Endodermal cell (in vitro differentiated cells): ENCODE data around the gene FBXO30. TPM values are rescaled to one million over a fixed set of nuclear protein-coding genes. Genes with fewer than 3 reads are reported as not detected.

Source experiments
- DNase-seq: peaks from one replicate; pipeline ENCODE4 v3.0.0-alpha.2; 2017
- H3K27ac ChIP-seq: 2 replicates; pipeline ENCODE4 v1.5.1; 2013; ENCODE audit warnings: mild to moderate bottlenecking, low read depth, low read length, moderate library complexity
- H3K27me3 ChIP-seq: 2 replicates; pipeline ENCODE4 v1.6.1; 2013; ENCODE audit warnings: mild to moderate bottlenecking, low read length, moderate library complexity; ENCODE audit not compliant: insufficient read depth, control insufficient read depth, poor library complexity, severe bottlenecking
- H3K36me3 ChIP-seq: 2 replicates; pipeline ENCODE4 v1.7.0; 2013; ENCODE audit warnings: mild to moderate bottlenecking, low read length, moderate library complexity; ENCODE audit not compliant: control insufficient read depth, insufficient read depth
- H3K4me1 ChIP-seq: one replicate; pipeline ENCODE4 v1.7.0; 2013; ENCODE audit warnings: low read length; ENCODE audit not compliant: control insufficient read depth, insufficient read depth
- H3K4me3 ChIP-seq: 2 replicates; pipeline ENCODE4 v1.5.1; 2013; ENCODE audit warnings: mild to moderate bottlenecking, low read length, moderate library complexity
- H3K9ac ChIP-seq: 2 replicates; pipeline ENCODE4 v1.6.1; 2013; ENCODE audit warnings: mild to moderate bottlenecking, low read length, moderate library complexity; ENCODE audit not compliant: poor library complexity, severe bottlenecking; ENCODE audit errors: extremely low read depth
- H3K9me3 ChIP-seq: 2 replicates; pipeline ENCODE4 v1.6.1; 2013; ENCODE audit warnings: mild to moderate bottlenecking, low read length, moderate library complexity; ENCODE audit not compliant: control insufficient read depth
- H3K27ac Mint-ChIP-seq: 2 replicates; pipeline ENCODE4 v1.8.0; 2020; ENCODE audit warnings: mixed read lengths
- H3K27me3 Mint-ChIP-seq: 2 replicates; pipeline ENCODE4 v1.8.0; 2021; ENCODE audit warnings: mild to moderate bottlenecking, mixed read lengths; ENCODE audit not compliant: insufficient read depth
- H3K36me3 Mint-ChIP-seq: 2 replicates; pipeline ENCODE4 v1.8.0; 2020; ENCODE audit warnings: low read depth, mixed read lengths
- H3K4me1 Mint-ChIP-seq: 2 replicates; pipeline ENCODE4 v1.8.0; 2020; ENCODE audit warnings: mixed read lengths
- H3K4me3 Mint-ChIP-seq: 2 replicates; pipeline ENCODE4 v1.8.0; 2020; ENCODE audit warnings: mild to moderate bottlenecking, moderate library complexity, mixed read lengths
- H3K9me3 Mint-ChIP-seq: 2 replicates; pipeline ENCODE4 v1.8.0; 2020; ENCODE audit warnings: mild to moderate bottlenecking, mixed read lengths
- WGBS, 2 experiments: methylation state at CpG; one replicate each; pipeline versions ENCODE4 v1.1.5 to v1.1.7; 2013; ENCODE audit warnings: missing lambda C conversion rate in 2 of 2, mixed read lengths in 1 of 2; ENCODE audit not compliant: insufficient coverage in 1 of 2, insufficient read length in 1 of 2; 5-methylcytosine and 5-hydroxymethylcytosine counted together
- total RNA-seq, 2 donors: library from RNA; stranded (reverse); fragmentation: NEBNext Ultra II Directional in 1 of 2; extraction: Animal tissue kit (Norgen Biotek cat#: 25700) in 1 of 2; gene quantifications; 2 replicates in 1 of 2; 3 replicates in 1 of 2; pipeline ENCODE4 v1.2.1, GENCODE V29; 2021
- TF ChIP-seq, protein P1 (sequence below): fragments of 200-600 bp; sonication (generic); conservative IDR thresholded peaks from 2 replicates; pipeline ENCODE4 v1.5.0; 2021; ENCODE audit warnings: antibody characterized with exemption, mild to moderate bottlenecking

The FBXO30 gene
- total RNA-seq, 2 donors from 2014 or later: 17.8 to 17.9 TPM

DNA sequence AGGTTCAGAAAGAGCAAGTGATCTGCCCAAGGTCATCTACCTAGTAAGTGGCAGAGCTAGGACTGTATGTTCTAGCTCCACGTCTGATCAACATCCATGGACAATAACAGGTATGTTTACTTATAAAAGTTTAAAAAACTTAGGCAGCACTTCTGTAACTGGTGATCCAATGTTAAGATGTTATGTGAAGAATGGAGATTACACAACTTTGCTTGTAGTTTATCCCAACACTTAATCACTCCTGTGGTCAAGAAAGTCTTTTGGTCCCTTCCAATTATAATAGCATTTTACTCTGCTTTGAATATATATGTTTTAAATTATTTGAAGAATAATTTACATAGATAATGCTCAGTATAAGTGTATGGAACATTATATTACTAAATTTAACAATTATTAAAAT, 4.8 kb downstream of the FBXO30 start:
- 100% methylated on average over 1 of the region's 1 CpG; no CpG with 5 or more reads in 1 of the 2 experiments for WGBS, 2 experiments
- no peak overlapping the region for H3K4me3 Mint-ChIP-seq
- TF ChIP-seq, protein P1, sequence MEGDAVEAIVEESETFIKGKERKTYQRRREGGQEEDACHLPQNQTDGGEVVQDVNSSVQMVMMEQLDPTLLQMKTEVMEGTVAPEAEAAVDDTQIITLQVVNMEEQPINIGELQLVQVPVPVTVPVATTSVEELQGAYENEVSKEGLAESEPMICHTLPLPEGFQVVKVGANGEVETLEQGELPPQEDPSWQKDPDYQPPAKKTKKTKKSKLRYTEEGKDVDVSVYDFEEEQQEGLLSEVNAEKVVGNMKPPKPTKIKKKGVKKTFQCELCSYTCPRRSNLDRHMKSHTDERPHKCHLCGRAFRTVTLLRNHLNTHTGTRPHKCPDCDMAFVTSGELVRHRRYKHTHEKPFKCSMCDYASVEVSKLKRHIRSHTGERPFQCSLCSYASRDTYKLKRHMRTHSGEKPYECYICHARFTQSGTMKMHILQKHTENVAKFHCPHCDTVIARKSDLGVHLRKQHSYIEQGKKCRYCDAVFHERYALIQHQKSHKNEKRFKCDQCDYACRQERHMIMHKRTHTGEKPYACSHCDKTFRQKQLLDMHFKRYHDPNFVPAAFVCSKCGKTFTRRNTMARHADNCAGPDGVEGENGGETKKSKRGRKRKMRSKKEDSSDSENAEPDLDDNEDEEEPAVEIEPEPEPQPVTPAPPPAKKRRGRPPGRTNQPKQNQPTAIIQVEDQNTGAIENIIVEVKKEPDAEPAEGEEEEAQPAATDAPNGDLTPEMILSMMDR: no peak
- no peaks in the 10 kb centered on the region for H3K27me3 Mint-ChIP-seq
- H3K4me1 Mint-ChIP-seq: peaks cover 17% of the 10 kb centered on the region
- DNase-seq: no peak
- Histone ChIP-seq H3K9ac (no peak overlapping the region), H3K36me3 (peaks cover 21% of the 10 kb centered on the region), H3K4me3 (no peak overlapping the region), H3K27me3 (no peaks in the 10 kb centered on the region), H3K4me1 (peaks cover 8% of the 10 kb centered on the region), H3K9me3 (no peaks in the 10 kb centered on the region), H3K27ac (no peak overlapping the region)
- H3K36me3 Mint-ChIP-seq: peaks cover 20% of the 10 kb centered on the region
- H3K27ac Mint-ChIP-seq: no peak overlapping the region
- H3K9me3 Mint-ChIP-seq: no peaks in the 10 kb centered on the region

DNA sequence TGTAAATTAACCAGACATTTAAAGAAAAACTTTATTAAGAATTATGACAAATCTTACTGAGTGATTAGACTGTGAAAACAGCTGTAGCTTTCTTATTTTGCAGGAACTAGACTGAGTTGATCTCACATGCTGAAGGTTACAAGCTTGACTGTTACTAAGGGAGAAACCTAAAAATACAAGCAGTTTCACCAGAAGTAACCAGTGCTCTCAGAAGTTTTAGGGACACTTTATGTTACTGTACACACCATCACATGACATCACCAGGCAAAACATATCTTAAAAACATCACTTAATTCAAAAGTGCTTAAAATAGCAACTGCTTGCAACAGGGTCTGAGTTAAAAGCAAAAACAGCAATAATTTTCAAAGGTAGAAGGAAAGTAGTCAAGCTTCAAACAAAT, 5.4 kb downstream of the FBXO30 start:
- Mint-ChIP-seq H3K4me1 (peaks cover 17% of the 10 kb centered on the region), H3K4me3 (no peak overlapping the region), H3K9me3 (no peaks in the 10 kb centered on the region), H3K27me3 (no peaks in the 10 kb centered on the region), H3K27ac (no peak overlapping the region), H3K36me3 (peaks cover 26% of the 10 kb centered on the region)
- no peak overlapping the region for H3K4me3 ChIP-seq
- H3K27ac ChIP-seq: no peak overlapping the region
- no peak overlapping the region for H3K9ac ChIP-seq
- DNase-seq: no peak
- H3K27me3 ChIP-seq: no peaks in the 10 kb centered on the region
- H3K9me3 ChIP-seq: no peaks in the 10 kb centered on the region
- H3K36me3 ChIP-seq: peaks cover 27% of the 10 kb centered on the region
- TF ChIP-seq, protein P1: no peak
- peaks cover 8% of the 10 kb centered on the region for H3K4me1 ChIP-seq

DNA sequence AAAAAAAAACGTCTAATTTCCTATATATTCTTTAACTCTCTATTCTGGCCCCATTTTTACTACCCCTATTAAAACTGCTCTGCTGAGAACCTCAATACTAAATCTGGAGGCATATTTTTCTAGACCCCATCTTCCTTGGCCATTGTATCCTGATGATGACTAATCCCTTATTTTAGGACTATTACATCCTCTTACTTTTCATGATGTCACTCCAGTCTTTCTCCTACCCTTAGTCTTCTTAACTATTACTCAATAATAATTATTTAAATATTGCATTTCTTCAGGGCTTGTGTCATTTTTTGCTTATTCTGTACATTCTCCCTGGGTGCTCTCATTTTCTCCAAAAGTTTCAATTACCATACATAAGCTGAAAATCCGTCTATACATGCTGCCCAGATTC, 6.4 kb downstream of the FBXO30 start:
- H3K4me1 ChIP-seq: peaks cover 8% of the 10 kb centered on the region
- Mint-ChIP-seq H3K4me1 (peaks cover 17% of the 10 kb centered on the region), H3K9me3 (no peaks in the 10 kb centered on the region), H3K27ac (no peak overlapping the region), H3K4me3 (no peak overlapping the region), H3K36me3 (peaks cover 34% of the 10 kb centered on the region), H3K27me3 (no peaks in the 10 kb centered on the region)
- WGBS, 2 experiments: 94% methylated on average over 2 of the region's 2 CpGs
- peaks cover 37% of the 10 kb centered on the region for H3K36me3 ChIP-seq
- H3K27me3 ChIP-seq: no peaks in the 10 kb centered on the region
- H3K4me3 ChIP-seq: no peak overlapping the region
- no peak overlapping the region for H3K27ac ChIP-seq
- TF ChIP-seq, protein P1: no peak
- no peak for DNase-seq
- H3K9ac ChIP-seq: no peak overlapping the region
- H3K9me3 ChIP-seq: no peaks in the 10 kb centered on the region
